Endothelial cell of umbilical vein (primary cell): ENCODE results near the gene KYAT1.

Experiments used
- EZH2 ChIP-seq: IDR thresholded peaks from 2 replicates; pipeline ENCODE4 v1.6.1; 2012; ENCODE audit warnings: borderline replicate concordance, low read depth, mild to moderate bottlenecking, moderate library complexity, low read length, inconsistent platforms; ENCODE audit not compliant: severe bottlenecking
- POLR2A ChIP-seq: IDR thresholded peaks from 2 replicates; pipeline ENCODE4 v1.6.1; 2012; ENCODE audit warnings: low read depth, mild to moderate bottlenecking, control low read depth, low read length

- TF ChIP-seq POLR2A (no peak), EZH2 (no peak)
These were observed 43.4 kb downstream of the KYAT1 start for GRCh38 chr9:128838338-128838737.
